Stimulated activated CD8-positive, alpha-beta memory T cell treated with anti-CD3 and anti-CD28 coated beads, Interleukin-12 subunit alpha, Interleukin-12 subunit beta, amount 100 ng/mL, for 24 hours (primary cell): ENCODE measurements around the gene ASPDH.
"Not testable (repeated sequence)": the region's sequence is repeated elsewhere in the genome, so short reads cannot be mapped to it uniquely, and the experiment has no call there.

ENCODE experiments used
- DNase-seq: peaks from one replicate; pipeline ENCODE4 v3.0.0-alpha.2; 2020; ENCODE audit errors: extremely low read depth

Gene ASPDH

GRCh38 chr19:50547385-50548190 lies 33.9 kb upstream of the ASPDH start:
- no peak for DNase-seq

DNA sequence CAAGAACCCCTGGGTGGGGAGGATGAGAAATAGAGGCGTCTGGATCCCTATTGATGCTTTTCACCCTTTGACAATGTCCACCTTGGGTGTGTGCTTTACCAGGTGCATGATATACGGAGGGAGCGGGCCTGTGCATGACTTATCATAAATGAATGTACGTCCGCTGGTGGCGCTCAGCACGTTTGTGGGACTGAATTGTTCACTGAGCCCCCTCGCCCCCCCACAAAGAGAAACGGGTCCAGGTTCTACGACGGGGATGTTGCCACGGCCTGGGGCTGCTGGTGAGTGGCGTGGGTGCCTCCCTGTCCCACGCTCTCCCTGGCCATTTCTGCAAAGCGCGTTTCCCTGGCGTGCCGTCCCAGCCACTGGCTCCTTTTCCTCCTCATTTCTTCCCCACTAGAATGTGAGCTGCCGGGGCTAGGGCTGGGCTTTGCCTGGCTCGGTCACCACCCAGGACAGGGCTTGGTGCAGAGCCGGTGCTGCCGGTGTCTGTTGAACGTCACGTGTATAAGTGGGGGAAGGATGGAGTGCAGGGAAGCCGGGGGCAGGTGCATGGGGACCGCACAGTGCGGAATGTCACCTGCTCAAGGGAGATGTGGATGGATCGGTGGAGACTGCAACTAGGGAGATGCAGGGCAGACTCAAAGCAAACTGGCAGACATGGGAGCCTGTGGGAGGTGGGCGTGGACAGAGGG lies 33.0 kb upstream of the ASPDH start:
- no peak for DNase-seq

GRCh38 chr19:50542943-50543342 lies 29.2 kb upstream of the ASPDH start:
- DNase-seq = no peak

- DNase-seq = peak; percentile 17
These were observed 24.1 kb upstream of the ASPDH start for GRCh38 chr19:50537769-50538230.

GRCh38 chr19:50537306-50537685 lies 23.6 kb upstream of the ASPDH start:
- no peak for DNase-seq

- DNase-seq = no peak
These were observed 23.1 kb upstream of the ASPDH start for GRCh38 chr19:50536662-50537305.

- no peak for DNase-seq
These were observed 22.0 kb upstream of the ASPDH start for GRCh38 chr19:50535672-50536187.

DNA sequence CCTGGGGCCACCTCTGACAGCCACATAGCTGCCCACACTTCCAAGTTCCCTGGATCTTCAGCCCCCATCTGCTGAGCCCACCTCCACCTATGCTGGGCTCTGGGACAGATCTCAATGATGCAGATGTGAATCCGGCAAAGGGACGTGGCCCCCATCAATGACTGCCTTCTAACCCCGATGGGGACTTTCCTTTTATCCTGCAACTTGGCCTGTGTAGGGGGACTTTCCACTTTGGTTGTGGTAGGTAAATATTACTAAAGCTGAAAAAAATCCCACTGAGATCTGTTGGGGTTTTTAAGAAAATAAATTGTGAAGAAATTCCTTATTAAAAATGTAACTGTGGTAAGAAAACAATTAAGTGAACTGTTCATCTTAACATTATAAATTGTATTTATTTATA lies 20.8 kb upstream of the ASPDH start:
- DNase-seq = no peak

GRCh38 chr19:50532952-50533351 lies 19.2 kb upstream of the ASPDH start:
- no peak for DNase-seq

DNA sequence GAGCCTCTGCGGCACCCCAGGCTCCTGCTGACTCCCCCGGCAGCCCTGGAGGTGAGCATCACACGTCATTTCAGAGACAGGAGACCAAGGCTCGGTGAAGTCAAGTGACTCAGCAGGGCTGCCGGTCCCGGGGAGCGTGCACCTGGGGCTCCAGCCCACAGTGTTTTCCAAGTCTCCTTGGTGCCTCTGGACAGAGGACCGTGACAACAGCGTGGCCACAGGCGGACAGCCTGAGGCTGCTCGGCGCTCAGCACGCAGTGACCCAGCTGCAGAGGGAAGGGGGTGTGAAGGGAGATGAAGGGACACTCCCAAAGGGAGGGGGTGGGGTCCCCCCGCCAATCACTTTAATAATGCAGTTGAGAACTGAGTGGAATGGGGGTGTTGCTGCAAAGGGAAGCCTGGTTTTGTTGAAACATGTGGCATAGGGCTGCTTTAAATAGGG lies 17.5 kb upstream of the ASPDH start:
- no peak for DNase-seq

DNA sequence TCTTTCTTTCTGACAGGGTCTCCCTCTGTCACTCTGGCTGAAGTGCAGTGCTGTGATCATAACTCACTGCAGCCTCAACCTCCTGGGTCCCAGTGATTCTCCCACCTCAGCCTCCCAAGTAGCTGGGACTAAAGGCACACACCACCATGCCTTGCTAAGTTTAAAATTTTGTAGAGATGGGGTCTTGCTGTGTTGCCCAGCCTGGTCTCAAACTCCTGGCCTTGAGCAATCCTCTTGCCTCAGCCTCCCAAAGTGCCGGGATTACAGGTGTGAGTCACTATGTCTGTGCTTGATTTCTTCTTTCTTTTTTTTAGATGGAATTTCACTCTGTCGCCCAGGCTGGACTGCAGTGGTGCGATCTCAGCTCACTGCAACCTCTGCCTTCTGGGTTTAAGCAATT lies 14.3 kb upstream of the ASPDH start:
- DNase-seq = not testable (repeated sequence)

- DNase-seq = no peak
These were observed 9.2 kb upstream of the ASPDH start for GRCh38 chr19:50522881-50523280.

GRCh38 chr19:50520822-50521465 lies 7.2 kb upstream of the ASPDH start:
- DNase-seq = no peak

- no peak for DNase-seq
These were observed 5.4 kb upstream of the ASPDH start for GRCh38 chr19:50519006-50519575.

DNA sequence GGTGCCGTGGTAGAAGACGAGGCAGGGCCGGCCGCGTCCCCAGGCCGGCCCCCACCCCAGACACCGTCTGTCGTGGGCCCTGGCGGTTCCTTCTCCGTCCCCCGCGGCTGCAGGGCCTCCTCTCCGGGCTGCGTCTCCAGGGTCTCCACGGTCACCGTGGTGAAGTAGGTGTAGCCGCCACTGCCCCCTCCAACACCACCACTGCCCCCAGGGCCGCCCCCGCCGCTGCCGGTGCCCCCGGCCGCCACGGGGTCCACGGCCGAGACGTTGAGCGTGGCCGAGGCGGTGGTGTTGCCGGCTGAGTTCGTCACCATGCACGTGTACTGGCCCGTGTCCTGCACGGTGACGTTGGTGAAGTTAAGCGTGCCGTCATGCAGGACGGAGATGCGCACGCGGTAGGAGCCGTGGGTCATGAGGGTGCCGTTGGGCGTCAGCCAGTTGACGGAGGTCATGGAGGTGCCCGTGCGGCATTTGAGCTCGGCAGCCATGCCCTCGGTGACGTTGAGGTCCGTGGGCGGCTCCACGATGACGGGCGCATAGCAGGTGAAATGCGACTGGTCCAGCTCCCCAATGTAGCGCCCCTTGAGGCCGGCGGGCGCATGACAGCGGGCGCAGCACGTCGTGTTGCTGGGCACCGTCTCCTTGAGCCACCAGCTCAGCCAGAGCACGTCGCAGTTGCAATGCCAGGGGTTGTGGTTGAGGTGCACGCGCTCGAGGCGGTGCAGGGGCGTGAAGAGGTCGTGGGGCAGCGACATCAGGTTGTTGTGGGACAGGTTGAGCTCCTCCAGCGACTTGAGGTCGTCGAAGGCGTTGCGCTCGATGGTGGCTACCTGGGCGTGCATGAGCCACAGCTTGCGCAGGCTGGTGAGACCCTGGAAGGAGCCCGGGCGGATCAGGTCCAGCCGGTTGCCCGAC lies 4.6 kb upstream of the ASPDH start:
- DNase-seq = no peak

- DNase-seq = no peak
These were observed 4.0 kb upstream of the ASPDH start for GRCh38 chr19:50517704-50518075.

- no peak for DNase-seq
These were observed 3.4 kb upstream of the ASPDH start for GRCh38 chr19:50516964-50517703.

DNA sequence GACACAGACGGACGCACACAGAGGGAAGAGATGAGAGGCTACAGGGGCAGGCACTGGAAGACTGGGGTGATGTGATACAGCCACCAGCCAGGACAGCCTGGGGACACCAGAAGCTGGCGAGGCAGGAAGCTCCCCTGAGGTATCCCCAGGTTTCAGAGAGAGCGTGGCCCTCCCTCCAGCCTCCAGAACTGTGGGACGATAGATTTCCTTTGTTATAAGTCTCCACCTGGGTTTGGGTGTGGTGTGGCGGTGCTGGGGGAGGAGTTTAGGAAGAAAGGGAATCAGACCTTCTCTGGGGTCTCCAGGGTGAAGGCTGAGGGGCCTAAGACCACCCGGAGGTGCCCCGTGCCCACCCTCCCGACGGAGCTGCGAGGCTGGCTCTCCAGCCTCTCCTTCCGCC lies 2.7 kb upstream of the ASPDH start:
- DNase-seq = no peak

- DNase-seq = no peak
These were observed 1.5 kb upstream of the ASPDH start for GRCh38 chr19:50515168-50515561.
